Naive thymus-derived CD4-positive, alpha-beta T cell (primary cell): ENCODE measurements around the gene LILRB2. TPM values are rescaled to one million over a fixed set of nuclear protein-coding genes. Genes with fewer than 3 reads are reported as not detected.

Experiments
- ATAC-seq: fragments of 150-1000 bp; cut with Tn5 transposase; 2 replicates; pipeline ENCODE4 v1.10.0; 2021; ENCODE audit warnings: mild to moderate bottlenecking, moderate library complexity
- CTCF ChIA-PET: fragments of 350-600 bp; sonication (Branson Sonifier 250); formaldehyde crosslinking; loops from one replicate; lab custom pipeline; 2021; ENCODE audit warnings: antibody characterized with exemption; lab: Charles Lee
- POLR2A ChIA-PET: fragments of 350-600 bp; sonication (Branson Sonifier 250); formaldehyde crosslinking; loops from one replicate; lab custom pipeline; 2021; ENCODE audit warnings: antibody characterized with exemption, inconsistent platforms; lab: Charles Lee
- DNase-seq, 9 donors: peaks; one replicate each; pipeline versions ENCODE4 v3.0.0 to v3.0.0-alpha.2; 2020 to 2022; ENCODE audit warnings: mixed read lengths in 1 of 9
- H3K27ac ChIP-seq: one replicate; pipeline ENCODE4 v1.7.0; 2013; ENCODE audit warnings: mild to moderate bottlenecking, low read depth, low read length, moderate library complexity
- H3K27me3 ChIP-seq, 2 donors: one replicate each; pipeline ENCODE4 v1.7.0; 2013; ENCODE audit warnings: low read length in 2 of 2, mild to moderate bottlenecking in 2 of 2, moderate library complexity in 2 of 2; ENCODE audit not compliant: control insufficient read depth in 2 of 2, insufficient read depth in 2 of 2
- H3K36me3 ChIP-seq, 3 experiments: 1 replicate in 2 of 3; 2 replicates in 1 of 3; pipeline ENCODE4 v1.7.0; 2013; ENCODE audit warnings: low read length in 3 of 3, mild to moderate bottlenecking in 3 of 3, moderate library complexity in 1 of 3; ENCODE audit not compliant: insufficient read depth in 3 of 3, control insufficient read depth in 2 of 3
- H3K4me1 ChIP-seq, 2 donors: one replicate each; pipeline ENCODE4 v1.7.0; 2013; ENCODE audit warnings: low read length in 2 of 2, mild to moderate bottlenecking in 2 of 2, moderate library complexity in 1 of 2; ENCODE audit not compliant: control insufficient read depth in 2 of 2, insufficient read depth in 2 of 2
- H3K4me3 ChIP-seq: 2 replicates; pipeline ENCODE4 v1.7.0; 2013; ENCODE audit warnings: mild to moderate bottlenecking, low read length
- H3K9me3 ChIP-seq, 3 experiments: 1 replicate in 2 of 3; 2 replicates in 1 of 3; pipeline ENCODE4 v1.7.0; 2013; ENCODE audit warnings: low read length in 3 of 3; ENCODE audit not compliant: control insufficient read depth in 2 of 3
- H3K27ac Mint-ChIP-seq, 9 donors: one replicate each; pipeline ENCODE4 v1.8.0; 2020 to 2022; ENCODE audit warnings: mixed read lengths in 9 of 9, mild to moderate bottlenecking in 8 of 9, moderate library complexity in 5 of 9, inconsistent platforms in 2 of 9
- H3K27me3 Mint-ChIP-seq, 5 donors: one replicate each; pipeline ENCODE4 v1.8.0; 2021 to 2022; ENCODE audit warnings: mixed read lengths in 5 of 5, mild to moderate bottlenecking in 1 of 5
- H3K36me3 Mint-ChIP-seq, 5 donors: one replicate each; pipeline ENCODE4 v1.8.0; 2020 to 2022; ENCODE audit warnings: mixed read lengths in 5 of 5, mild to moderate bottlenecking in 3 of 5, inconsistent platforms in 1 of 5
- H3K4me1 Mint-ChIP-seq, 7 donors: one replicate each; pipeline ENCODE4 v1.8.0; 2020 to 2022; ENCODE audit warnings: mixed read lengths in 7 of 7, mild to moderate bottlenecking in 3 of 7, inconsistent platforms in 1 of 7
- H3K4me3 Mint-ChIP-seq, 10 donors: one replicate each; pipeline ENCODE4 v1.8.0; 2020 to 2022; ENCODE audit warnings: mild to moderate bottlenecking in 10 of 10, mixed read lengths in 10 of 10, moderate library complexity in 6 of 10, inconsistent platforms in 2 of 10
- H3K9me3 Mint-ChIP-seq, 11 donors: one replicate each; pipeline ENCODE4 v1.8.0; 2020 to 2022; ENCODE audit warnings: mixed read lengths in 11 of 11, mild to moderate bottlenecking in 4 of 11, inconsistent platforms in 1 of 11, moderate library complexity in 1 of 11
- intact Hi-C, 2 donors: fragments of 100-400 bp; cut with micrococcal nuclease; formaldehyde crosslinking; loops; one replicate each; pipeline ENCODE4 v1.15.1; 2023
- polyA plus RNA-seq, 2 donors: library from polyadenylated mRNA; unstranded; fragments of 300-500 nt; fragmentation: Illumina TruSeq; gene quantifications; one replicate each; pipeline ENCODE4 v1.2.3, GENCODE V29; 2021
- total RNA-seq, 6 experiments: library from RNA in 5 of 6; stranded (reverse) in 5 of 6; gene quantifications; 1 replicate in 5 of 6; 2 replicates in 1 of 6; pipeline ENCODE4 v1.2.3 and lab custom pipeline; 2021 to 2026

Gene LILRB2
- total and polyA plus RNA-seq, 7 experiments from 2014 or later, result 0.12 to 131 (median 1.6) TPM; not detected in 2

GRCh38 chr19:54316746-54317107 is 35.8 kb upstream of the LILRB2 start:
- no peaks in the 10 kb centered on the region for H3K36me3 ChIP-seq
- Mint-ChIP-seq H3K36me3 (no peaks in the 10 kb centered on the region), H3K4me1 (peaks cover 0 to 6% (median 0%) of the 10 kb centered on the region in 7 donors), H3K9me3 (no peaks in the 10 kb centered on the region), H3K27me3 (peaks cover 21 to 39% (median 34%) of the 10 kb centered on the region in 5 donors), H3K27ac (peak overlapping the region in 1 of 9 donors; percentile 15), H3K4me3 (no peak overlapping the region)
- POLR2A ChIA-PET, result no interaction called here
- intact Hi-C loops, result no loop called here
- no peak overlapping the region for H3K27ac ChIP-seq
- no peak for DNase-seq
- H3K4me3 ChIP-seq, result no peak overlapping the region
- no peaks in the 10 kb centered on the region for H3K9me3 ChIP-seq
- no peaks in the 10 kb centered on the region for H3K27me3 ChIP-seq
- CTCF ChIA-PET, result no interaction called here
- ATAC-seq, result peak; percentile 61
- no peaks in the 10 kb centered on the region for H3K4me1 ChIP-seq

- ATAC-seq (no peak), DNase-seq (no peak)
- intact Hi-C loops, result no loop called here
- POLR2A ChIA-PET, result no interaction called here
- Histone ChIP-seq H3K9me3 (no peaks in the 10 kb centered on the region), H3K4me1 (no peaks in the 10 kb centered on the region), H3K27ac (no peak overlapping the region), H3K27me3 (no peaks in the 10 kb centered on the region), H3K36me3 (no peaks in the 10 kb centered on the region), H3K4me3 (no peak overlapping the region)
- Mint-ChIP-seq H3K36me3 (no peaks in the 10 kb centered on the region), H3K4me3 (no peak overlapping the region), H3K27me3 (peaks cover 17 to 38% (median 33%) of the 10 kb centered on the region in 5 donors), H3K4me1 (peaks cover 0 to 6% (median 0%) of the 10 kb centered on the region in 7 donors), H3K9me3 (no peaks in the 10 kb centered on the region), H3K27ac (no peak overlapping the region)
- CTCF ChIA-PET, result no interaction called here
These were observed 35.0 kb upstream of the LILRB2 start for GRCh38 chr19:54315956-54316355.

DNA sequence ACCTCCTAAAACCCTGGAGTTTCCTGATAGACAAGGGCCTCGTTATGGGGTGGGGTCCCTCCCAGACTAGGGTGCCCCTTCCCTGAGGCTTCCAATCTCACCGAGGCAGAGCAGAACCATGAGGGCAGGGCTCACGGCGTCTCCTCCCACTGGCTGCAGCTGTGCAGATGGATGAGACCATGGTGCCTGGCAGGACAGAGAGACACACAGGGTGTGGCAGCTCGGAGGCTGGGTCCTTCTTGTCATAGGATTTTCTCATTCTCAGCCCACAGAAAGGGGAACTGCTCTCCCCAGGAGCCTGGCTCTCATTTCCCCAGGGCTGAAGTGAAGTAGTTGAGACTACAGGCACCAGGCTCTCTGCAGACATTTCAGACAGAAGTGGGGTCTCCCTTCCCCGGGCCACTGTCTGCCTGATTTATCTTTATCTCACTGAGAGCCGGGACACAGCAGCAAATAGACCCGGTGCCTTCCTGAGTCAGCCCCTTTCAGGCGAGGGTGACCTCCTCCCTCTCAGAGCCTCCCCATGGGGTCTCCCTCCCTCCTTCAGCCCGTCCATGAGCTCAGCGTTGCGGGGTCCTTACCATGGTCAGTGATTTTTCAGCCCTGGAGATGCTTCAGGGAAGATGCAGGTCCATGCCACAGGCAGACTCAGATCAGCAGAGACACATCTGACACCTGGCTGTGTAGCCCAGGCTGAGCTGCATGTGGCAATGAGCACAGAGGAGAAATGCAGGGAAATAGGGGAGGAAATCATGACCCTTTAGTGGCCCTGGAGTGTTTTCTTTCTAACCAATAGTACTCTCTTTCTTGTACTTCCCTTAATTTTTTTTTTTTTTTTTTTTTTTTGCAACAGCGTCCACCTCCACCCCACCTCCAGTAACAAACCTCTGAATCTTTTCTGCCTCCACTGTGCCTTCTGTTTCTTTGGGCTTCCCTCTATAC is 31.8 kb upstream of the LILRB2 start, which contains the start of gene LILRA5:
LILRA5 (minus strand) TSS at position 731 of the 942 bp plus-strand sequence; CDS start at position 584, 147 bp downstream.
- Mint-ChIP-seq H3K27ac (no peak within 1 kb of the TSS), H3K27me3 (peaks cover 17 to 44% (median 28%) of the 10 kb centered on the region in 5 donors), H3K36me3 (no peaks in the 10 kb centered on the region), H3K4me3 (no peak within 1 kb of the TSS), H3K4me1 (peaks cover 0 to 4% (median 0%) of the 10 kb centered on the region in 7 donors), H3K9me3 (no peaks in the 10 kb centered on the region)
- no peaks in the 10 kb centered on the region for H3K9me3 ChIP-seq
- ChIA-PET CTCF (no interaction called here), POLR2A (interaction anchor here (0.6 kb wide), 1 partner anchor 89 kb away, joined by 3 read pairs; no protein-coding TSS in a partner anchor)
- DNase-seq (no peak), ATAC-seq (peak; percentile 80)
- H3K36me3 ChIP-seq, result no peaks in the 10 kb centered on the region
- H3K27ac ChIP-seq, result no peak within 1 kb of the TSS
- no peak within 1 kb of the TSS for H3K4me3 ChIP-seq
- no peaks in the 10 kb centered on the region for H3K4me1 ChIP-seq
- H3K27me3 ChIP-seq, result no peaks in the 10 kb centered on the region
- intact Hi-C loops, result no loop called here

DNA sequence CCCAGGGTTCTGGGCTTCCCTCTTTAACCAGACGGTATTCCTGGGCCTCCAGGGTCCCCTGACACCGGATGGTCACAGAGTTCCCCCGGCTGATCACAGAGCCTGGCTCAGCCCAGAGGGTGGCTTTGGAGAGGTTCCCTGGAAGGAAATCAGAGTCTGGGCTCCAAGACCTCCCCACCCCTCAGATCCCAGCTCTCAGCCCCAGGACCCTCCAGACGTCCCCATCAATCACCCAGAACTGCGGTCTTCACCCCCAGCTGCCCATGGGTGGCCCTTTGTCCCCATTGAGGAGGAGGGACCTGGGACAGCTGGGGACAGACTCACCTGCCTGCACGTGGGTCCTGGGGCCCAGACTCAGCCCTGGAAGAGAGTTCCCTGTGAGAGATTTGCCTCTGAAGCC is 31.1 kb upstream of the LILRB2 start:
- no peak for ATAC-seq
- no peak for DNase-seq
- H3K36me3 ChIP-seq, result no peaks in the 10 kb centered on the region
- H3K4me3 ChIP-seq, result no peak overlapping the region
- CTCF ChIA-PET, result no interaction called here
- Mint-ChIP-seq H3K27ac (no peak overlapping the region), H3K4me3 (no peak overlapping the region), H3K27me3 (peaks cover 17 to 39% (median 29%) of the 10 kb centered on the region in 5 donors), H3K4me1 (peaks cover 0 to 4% (median 0%) of the 10 kb centered on the region in 7 donors), H3K9me3 (no peaks in the 10 kb centered on the region), H3K36me3 (no peaks in the 10 kb centered on the region)
- no peak overlapping the region for H3K27ac ChIP-seq
- H3K4me1 ChIP-seq, result no peaks in the 10 kb centered on the region
- POLR2A ChIA-PET, result interaction anchor here (0.6 kb wide), 1 partner anchor 90 kb away, joined by 3 read pairs; no protein-coding TSS in a partner anchor
- intact Hi-C loops, result no loop called here
- no peaks in the 10 kb centered on the region for H3K27me3 ChIP-seq
- H3K9me3 ChIP-seq, result no peaks in the 10 kb centered on the region

GRCh38 chr19:54311486-54311885 is 30.6 kb upstream of the LILRB2 start:
- DNase-seq (no peak), ATAC-seq (no peak)
- POLR2A ChIA-PET, result no interaction called here
- Histone ChIP-seq H3K36me3 (no peaks in the 10 kb centered on the region), H3K9me3 (no peaks in the 10 kb centered on the region), H3K4me1 (no peaks in the 10 kb centered on the region), H3K4me3 (no peak overlapping the region), H3K27me3 (no peaks in the 10 kb centered on the region), H3K27ac (no peak overlapping the region)
- Mint-ChIP-seq H3K27ac (no peak overlapping the region), H3K27me3 (peaks cover 17 to 39% (median 27%) of the 10 kb centered on the region in 5 donors), H3K9me3 (no peaks in the 10 kb centered on the region), H3K36me3 (no peaks in the 10 kb centered on the region), H3K4me1 (peaks cover 0 to 5% (median 0%) of the 10 kb centered on the region in 7 donors), H3K4me3 (no peak overlapping the region)
- CTCF ChIA-PET, result no interaction called here
- intact Hi-C loops, result no loop called here

DNA sequence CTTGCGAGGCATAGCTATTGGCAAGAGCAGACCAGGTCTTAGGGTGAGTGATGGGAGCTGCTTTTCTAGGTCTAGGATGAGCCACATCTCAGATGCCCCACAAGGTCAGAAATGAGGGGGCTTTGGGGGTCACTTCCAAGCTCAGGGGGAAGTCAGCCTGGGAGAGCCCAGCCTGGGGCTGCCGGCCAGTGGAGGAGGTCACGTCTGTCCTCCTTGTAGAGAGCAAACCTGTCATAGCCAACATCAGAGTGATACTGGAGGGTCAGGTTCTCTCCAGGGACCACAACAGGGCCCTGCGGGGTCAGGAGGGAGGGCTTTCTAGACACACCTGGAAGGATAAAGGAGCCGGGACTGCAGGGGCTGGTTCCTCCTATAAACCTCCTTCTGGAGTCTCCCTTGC is 29.6 kb upstream of the LILRB2 start:
- H3K27ac Mint-ChIP-seq, result no peak overlapping the region
- no peak for DNase-seq
- no peaks in the 10 kb centered on the region for H3K36me3 ChIP-seq
- peaks cover 0 to under 1% (median 0%) of the 10 kb centered on the region in 11 donors for H3K9me3 Mint-ChIP-seq
- H3K4me3 Mint-ChIP-seq, result no peak overlapping the region
- no peaks in the 10 kb centered on the region for H3K9me3 ChIP-seq
- intact Hi-C loops, result no loop called here
- POLR2A ChIA-PET, result no interaction called here
- H3K27me3 Mint-ChIP-seq, result peaks cover 13 to 39% (median 23%) of the 10 kb centered on the region in 5 donors
- no peak for ATAC-seq
- CTCF ChIA-PET, result no interaction called here
- no peaks in the 10 kb centered on the region for H3K27me3 ChIP-seq
- H3K27ac ChIP-seq, result no peak overlapping the region
- H3K36me3 Mint-ChIP-seq, result no peaks in the 10 kb centered on the region
- H3K4me1 ChIP-seq, result peaks cover 0 to 4% of the 10 kb centered on the region in 2 donors
- H3K4me1 Mint-ChIP-seq, result peaks cover 0 to 10% (median 3%) of the 10 kb centered on the region in 7 donors
- H3K4me3 ChIP-seq, result no peak overlapping the region
